ENCODE results near the gene RAPGEF1.

DNA sequence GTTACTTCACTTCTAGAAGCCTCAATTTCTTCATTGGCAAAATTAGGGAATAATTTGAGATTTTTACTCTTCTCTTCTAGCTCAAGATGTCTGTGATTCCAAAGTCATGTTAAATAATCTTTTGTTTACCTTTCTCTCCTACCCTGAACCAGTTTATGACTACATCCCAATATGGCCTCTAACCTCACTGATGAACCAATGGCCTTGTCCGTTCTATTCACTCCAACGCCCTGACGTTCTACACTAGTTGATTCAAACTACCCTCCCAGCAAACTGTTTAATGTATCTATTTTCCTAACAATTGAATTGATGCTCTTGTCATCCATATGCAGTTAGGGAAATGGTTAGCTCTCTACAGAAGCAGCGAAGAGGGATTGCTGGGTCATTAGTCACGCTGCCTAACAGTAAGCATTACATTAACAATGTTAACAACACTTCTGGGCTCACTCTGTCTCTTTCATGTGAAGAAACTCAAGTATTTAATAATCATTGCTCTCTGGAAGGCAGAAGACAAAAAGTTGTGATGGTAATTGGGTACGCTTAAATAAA lies 38.0 kb downstream of the RAPGEF1 start:
- no peak for TF ChIP-seq EZH2phosphoT487 (IDR thresholded peaks at IDR 0.05; ENCODE audit: low read length)
- no peak for TF ChIP-seq CTCF (IDR thresholded peaks at IDR 0.05; ENCODE audit: low read length)
